Common myeloid progenitor, CD34-positive (primary cell): ENCODE data around the gene GNB1L.

Experiments used
- CTCF ChIA-PET: fragments of 350-600 bp; sonication (Branson Sonifier 250); formaldehyde crosslinking; loops from one replicate; lab custom pipeline; 2021; ENCODE audit warnings: antibody characterized with exemption; lab: Charles Lee
- POLR2A ChIA-PET: fragments of 350-600 bp; sonication (Branson Sonifier 250); formaldehyde crosslinking; loops from one replicate; lab custom pipeline; 2021; ENCODE audit warnings: antibody characterized with exemption; lab: Charles Lee
- DNase-seq, 3 donors: peaks; one replicate each; pipeline versions ENCODE4 v3.0.0 to v3.0.0-alpha.2; 2013
- H3K27ac ChIP-seq, 2 experiments: 1 replicate in 1 of 2; 2 replicates in 1 of 2; pipeline ENCODE4 v1.7.0; 2013; ENCODE audit warnings: inconsistent platforms in 2 of 2, low read length in 2 of 2, mild to moderate bottlenecking in 2 of 2, low read depth in 1 of 2, moderate library complexity in 1 of 2; ENCODE audit not compliant: severe bottlenecking in 2 of 2, insufficient read depth in 1 of 2, poor library complexity in 1 of 2
- H3K27me3 ChIP-seq, 5 experiments: replicated peaks in 2 of 5; 1 replicate in 3 of 5; 2 replicates in 2 of 5; pipeline versions ENCODE4 v1.6.1 to v1.7.0; 2013; ENCODE audit warnings: low read length in 4 of 5, mild to moderate bottlenecking in 2 of 5, moderate library complexity in 2 of 5, inconsistent platforms in 1 of 5; ENCODE audit not compliant: insufficient read depth in 5 of 5, control insufficient read depth in 4 of 5
- H3K36me3 ChIP-seq, 4 experiments: 1 replicate in 2 of 4; 2 replicates in 2 of 4; pipeline versions ENCODE4 v1.6.1 to v1.7.0; 2013; ENCODE audit warnings: low read length in 3 of 4, control low read depth in 1 of 4, mild to moderate bottlenecking in 1 of 4; ENCODE audit not compliant: control insufficient read depth in 4 of 4, insufficient read depth in 4 of 4
- H3K4me1 ChIP-seq, 4 experiments: 1 replicate in 3 of 4; 2 replicates in 1 of 4; pipeline versions ENCODE4 v1.6.1 to v1.7.1; 2013; ENCODE audit warnings: low read length in 3 of 4, mild to moderate bottlenecking in 3 of 4, control low read depth in 1 of 4, inconsistent platforms in 1 of 4, moderate library complexity in 1 of 4; ENCODE audit not compliant: control insufficient read depth in 4 of 4, insufficient read depth in 4 of 4; ENCODE audit errors: control extremely low read depth in 1 of 4
- H3K4me3 ChIP-seq, 7 experiments: 1 replicate in 4 of 7; 2 replicates in 3 of 7; pipeline versions ENCODE4 v1.5.1 to v1.7.0; 2013; ENCODE audit warnings: mild to moderate bottlenecking in 7 of 7, low read length in 6 of 7, moderate library complexity in 6 of 7, inconsistent platforms in 2 of 7, low read depth in 2 of 7, control low read depth in 1 of 7; ENCODE audit not compliant: insufficient read depth in 4 of 7, control insufficient read depth in 1 of 7; ENCODE audit errors: extremely low read depth in 1 of 7
- H3K9me3 ChIP-seq, 5 experiments: 1 replicate in 4 of 5; 2 replicates in 1 of 5; pipeline versions ENCODE4 v1.6.1 to v1.7.1; 2013; ENCODE audit warnings: low read length in 4 of 5, mild to moderate bottlenecking in 2 of 5, inconsistent platforms in 1 of 5, low read depth in 1 of 5, moderate library complexity in 1 of 5; ENCODE audit not compliant: control insufficient read depth in 4 of 5, insufficient read depth in 2 of 5; ENCODE audit errors: control extremely low read depth in 1 of 5
- WGBS: methylation state at CpG from one replicate; pipeline ENCODE4 v1.1.5; 2013; ENCODE audit not compliant: insufficient coverage; 5-methylcytosine and 5-hydroxymethylcytosine counted together

The GNB1L gene

GRCh38 chr22:19753996-19754700 lies 100.5 kb downstream of the GNB1L start:
- DNase-seq = no peak

GRCh38 chr22:19753090-19753842 lies 101.4 kb downstream of the GNB1L start:
- no peak for DNase-seq
- 94% methylated on average over 8 of the region's 10 CpGs for WGBS
- H3K4me1 ChIP-seq = peaks cover 0 to 31% (median 17%) of the 10 kb centered on the region in 4 experiments

More at GRCh38 chr22:19753996-19754700, 100.5 kb downstream of the GNB1L start:
- WGBS = 94% methylated on average over 13 of the region's 14 CpGs
- POLR2A ChIA-PET = interaction anchor here (0.6 kb wide), 1 partner anchor 80 kb away, joined by 6 read pairs; no protein-coding TSS in a partner anchor
- peaks cover 0 to 40% (median 19%) of the 10 kb centered on the region in 4 experiments for H3K4me1 ChIP-seq
- no peak overlapping the region for H3K27ac ChIP-seq
- CTCF ChIA-PET = interaction anchor here (0.8 to 1.5 kb wide), 3 partner anchors 9 to 25 kb away, joined by 3 to 4 read pairs (median 3); no protein-coding TSS in a partner anchor
- H3K4me3 ChIP-seq = no peak overlapping the region
- no peaks in the 10 kb centered on the region for H3K36me3 ChIP-seq
- H3K27me3 ChIP-seq = peaks cover 0 to 76% (median 36%) of the 10 kb centered on the region in 5 experiments
- no peaks in the 10 kb centered on the region for H3K9me3 ChIP-seq

GRCh38 chr22:19751497-19752245 lies 103.0 kb downstream of the GNB1L start:
- peaks cover 0 to 20% (median 9%) of the 10 kb centered on the region in 4 experiments for H3K4me1 ChIP-seq
- H3K27ac ChIP-seq = no peak overlapping the region
- peaks cover 0 to 51% (median 33%) of the 10 kb centered on the region in 5 experiments for H3K27me3 ChIP-seq
- ChIA-PET POLR2A (no interaction called here), CTCF (interaction anchor here (1.7 to 4.3 kb wide), 2 partner anchors 21 to 160 kb away, joined by 4 to 16 read pairs; no protein-coding TSS in a partner anchor)
- DNase-seq = no peak
- no peaks in the 10 kb centered on the region for H3K36me3 ChIP-seq
- H3K9me3 ChIP-seq = no peaks in the 10 kb centered on the region
- no peak overlapping the region for H3K4me3 ChIP-seq
- over 99% methylated on average over 12 of the region's 14 CpGs for WGBS

More at GRCh38 chr22:19753090-19753842, 101.4 kb downstream of the GNB1L start:
- ChIA-PET POLR2A (no interaction called here), CTCF (interaction anchor here (0.8 to 1.5 kb wide), 3 partner anchors 8 to 26 kb away, joined by 3 to 4 read pairs (median 3); no protein-coding TSS in a partner anchor)
- Histone ChIP-seq H3K27me3 (peaks cover 0 to 67% (median 33%) of the 10 kb centered on the region in 5 experiments), H3K4me3 (no peak overlapping the region), H3K9me3 (no peaks in the 10 kb centered on the region), H3K36me3 (no peaks in the 10 kb centered on the region), H3K27ac (no peak overlapping the region)

GRCh38 chr22:19750507-19751490 lies 103.9 kb downstream of the GNB1L start:
- no peaks in the 10 kb centered on the region for H3K36me3 ChIP-seq
- peaks cover 0 to 12% (median 6%) of the 10 kb centered on the region in 4 experiments for H3K4me1 ChIP-seq
- ChIA-PET POLR2A (no interaction called here), CTCF (interaction anchor here (1.0 to 4.3 kb wide), 3 partner anchors 20 to 161 kb away, joined by 3 to 16 read pairs (median 4); no protein-coding TSS in a partner anchor)
- no peaks in the 10 kb centered on the region for H3K9me3 ChIP-seq
- H3K27me3 ChIP-seq = peaks cover 0 to 43% (median 27%) of the 10 kb centered on the region in 5 experiments
- no peak overlapping the region for H3K4me3 ChIP-seq
- no peak for DNase-seq
- H3K27ac ChIP-seq = no peak overlapping the region
- 92% methylated on average over 19 of the region's 27 CpGs for WGBS

GRCh38 chr22:19749876-19750275 lies 104.8 kb downstream of the GNB1L start:
- no peak for DNase-seq
- ChIA-PET POLR2A (no interaction called here), CTCF (interaction anchor here (1.0 to 4.3 kb wide), 2 partner anchors 19 to 162 kb away, joined by 3 to 16 read pairs; no protein-coding TSS in a partner anchor)
- peaks cover 0 to 3% (median 1%) of the 10 kb centered on the region in 4 experiments for H3K4me1 ChIP-seq
- H3K27ac ChIP-seq = no peak overlapping the region
- H3K9me3 ChIP-seq = no peaks in the 10 kb centered on the region
- no peak overlapping the region for H3K4me3 ChIP-seq
- H3K27me3 ChIP-seq = peaks cover 0 to 33% (median 23%) of the 10 kb centered on the region in 5 experiments
- H3K36me3 ChIP-seq = no peaks in the 10 kb centered on the region
- 96% methylated on average over 6 of the region's 12 CpGs for WGBS
